HepG2 (cell line): ENCODE data around the gene FAM131C. TPM values are rescaled to one million over a fixed set of nuclear protein-coding genes. Genes with fewer than 3 reads are reported as not detected.

ENCODE experiments used
- ATAC-seq: fragments of 200-7000 bp; cut with Tn5 transposase; 3 replicates; pipeline ENCODE4 v1.9.1; 2020; ENCODE audit warnings: mild to moderate bottlenecking, moderate library complexity
- BruUV-seq: library from RNA; stranded (reverse); fragments of 400-500 nt; replicated peaks from 2 replicates; lab custom pipeline; 2021; lab: Mats Ljungman, UMichigan
- CTCF ChIA-PET: fragments of 300-600 bp; formaldehyde crosslinking; extraction: SDS; loops from one replicate; lab custom pipeline; 2021; ENCODE audit warnings: low total read pairs, inconsistent platforms, low intra/inter-chr PET ratio; lab: Yijun Ruan, JAX
- POLR2A ChIA-PET: fragments of 350-600 bp; sonication (Branson Sonifier 250); formaldehyde crosslinking; loops from one replicate; lab custom pipeline; 2020; ENCODE audit warnings: antibody characterized with exemption, inconsistent platforms; lab: Yijun Ruan, JAX
- DNase-seq: peaks from one replicate; pipeline ENCODE4 v3.0.0-alpha.2; 2015; ENCODE audit warnings: low spot score
- FAIRE-seq: peaks from 3 replicates; lab custom pipeline; 2011; peaks lifted over from hg19 to GRCh38; lab: Jason Lieb, UNC
- H2AFZ ChIP-seq: one replicate; pipeline ENCODE4 v1.6.1; 2011; ENCODE audit warnings: low read length, inconsistent platforms
- H3K27ac ChIP-seq: fragments of 300-600 bp; 3 replicates; pipeline ENCODE4 v1.8.0; 2011; ENCODE audit warnings: mixed run types, mild to moderate bottlenecking, mixed read lengths, low read length, inconsistent platforms; ENCODE audit not compliant: insufficient read depth; ENCODE audit errors: extremely low read length
- H3K27me3 ChIP-seq, 2 experiments: fragments of 200-600 bp in 1 of 2; 2 replicates in 1 of 2; 3 replicates in 1 of 2; pipeline versions ENCODE4 v1.6.0 to v1.8.0; 2011; ENCODE audit warnings: low read length in 2 of 2, mild to moderate bottlenecking in 2 of 2, moderate library complexity in 2 of 2, inconsistent platforms in 1 of 2; ENCODE audit not compliant: insufficient read depth in 2 of 2, control insufficient read depth in 1 of 2
- H3K36me3 ChIP-seq, 2 experiments: fragments of 200-600 bp in 1 of 2; replicated peaks in 1 of 2; 2 replicates in 1 of 2; 3 replicates in 1 of 2; pipeline versions ENCODE4 v1.5.1 to v1.8.0; 2011; ENCODE audit warnings: low read length in 2 of 2, inconsistent platforms in 1 of 2; ENCODE audit not compliant: insufficient read depth in 2 of 2, control insufficient read depth in 1 of 2
- H3K4me1 ChIP-seq: 2 replicates; pipeline ENCODE4 v1.5.1; 2012; ENCODE audit warnings: low read length, inconsistent platforms; ENCODE audit not compliant: insufficient read depth
- H3K4me2 ChIP-seq: 2 replicates; pipeline ENCODE4 v1.6.0; 2011; ENCODE audit warnings: low read depth, low read length, inconsistent platforms
- H3K4me3 ChIP-seq, 3 experiments: fragments of 200-600 bp in 1 of 3; sonication (generic), shearing (Covaris generic) in 1 of 3; replicated peaks in 1 of 3; 2 replicates each; pipeline ENCODE4 v1.5.1; 2011 to 2016; ENCODE audit warnings: low read length in 3 of 3, inconsistent platforms in 2 of 3, low read depth in 2 of 3, mild to moderate bottlenecking in 2 of 3, control low read depth in 1 of 3, mixed read lengths in 1 of 3; ENCODE audit not compliant: insufficient read depth in 1 of 3
- H3K79me2 ChIP-seq: one replicate; pipeline ENCODE4 v1.6.1; 2011; ENCODE audit warnings: low read length, inconsistent platforms; ENCODE audit not compliant: insufficient read depth
- H3K9ac ChIP-seq: 2 replicates; pipeline ENCODE4 v1.6.0; 2011; ENCODE audit warnings: mild to moderate bottlenecking, low read depth, low read length, inconsistent platforms; ENCODE audit not compliant: insufficient read depth
- H3K9me3 ChIP-seq: 2 replicates; pipeline ENCODE4 v1.5.1; 2012; ENCODE audit warnings: mild to moderate bottlenecking, low read length
- H4K20me1 ChIP-seq: 2 replicates; pipeline ENCODE4 v1.6.0; 2011; ENCODE audit warnings: inconsistent platforms, mild to moderate bottlenecking, low read length, moderate library complexity; ENCODE audit not compliant: insufficient read depth
- AKNA ChIP-seq: sonication (generic); formaldehyde crosslinking; IDR thresholded peaks from 2 replicates; pipeline ENCODE4 v1.4.0; 2020; ENCODE audit warnings: missing genetic modification reagents, borderline replicate concordance
- MBNL3 ChIP-seq: fragments of 250-450 bp; sonication (Bioruptor Pico); conservative IDR thresholded peaks from 2 replicates; pipeline ENCODE4 v1.8.0; 2022; ENCODE audit warnings: mild to moderate bottlenecking, inconsistent platforms
- MEF2D ChIP-seq: sonication (generic); formaldehyde crosslinking; IDR thresholded peaks from 2 replicates; pipeline ENCODE4 v1.5.1; 2020; ENCODE audit warnings: mild to moderate bottlenecking, missing genetic modification reagents
- NBN ChIP-seq: fragments of 450-650 bp; conservative IDR thresholded peaks from 2 replicates; pipeline ENCODE4 v1.6.1; 2017
- NFE2 ChIP-seq: sonication (generic); formaldehyde crosslinking; IDR thresholded peaks from 2 replicates; pipeline ENCODE4 v1.4.0; 2020; ENCODE audit warnings: missing genetic modification reagents
- U2AF2 ChIP-seq: fragments of 200-400 bp; formaldehyde crosslinking; IDR thresholded peaks from 2 replicates; pipeline ENCODE4 v1.6.1; 2017; ENCODE audit warnings: low read depth, mild to moderate bottlenecking, low read length
- ZNF260 ChIP-seq: sonication (generic); formaldehyde crosslinking; IDR thresholded peaks from 2 replicates; pipeline ENCODE4 v1.4.0; 2020; ENCODE audit warnings: missing genetic modification reagents, low read depth, mild to moderate bottlenecking, borderline replicate concordance
- WGBS: methylation state at CpG from one replicate; pipeline ENCODE4 v1.1.6; 2017; ENCODE audit warnings: low lambda C conversion rate; 5-methylcytosine and 5-hydroxymethylcytosine counted together
- in situ Hi-C: cut with HindIII; loops from 2 replicates; pipeline ENCODE4 v1.10.0; 2017; ENCODE audit warnings: low pct_unique_long_range_greater_than_20kb; ENCODE audit not compliant: extremely low pct_ligation_motif_present
- intact Hi-C: fragments of 100-400 bp; cut with micrococcal nuclease; formaldehyde crosslinking; loops from one replicate; pipeline ENCODE4 v1.10.0; 2022; ENCODE audit not compliant: unreplicated experiment
- polyA plus RNA-seq, 8 experiments: library from polyadenylated mRNA; depleted of rRNA in 3 of 8; stranded (reverse) in 7 of 8; unstranded in 1 of 8; fragments of >200 nt; fragmentation: Illumina TruSeq in 4 of 8; extraction: Trizol in 4 of 8; gene quantifications; 2 replicates each; pipeline versions ENCODE4 v1.2.1 to v1.2.3, GENCODE V29; 2011 to 2016; ENCODE audit warnings: low read depth in 4 of 8, missing spikeins in 1 of 8, mixed read lengths in 1 of 8; ENCODE audit not compliant: insufficient read depth in 1 of 8
- total RNA-seq, 5 experiments: library from RNA; depleted of rRNA; stranded (reverse); fragments of >200 nt; fragmentation: Illumina TruSeq; extraction: Trizol; gene quantifications; 2 replicates each; pipeline ENCODE4 v1.2.3, GENCODE V29; 2016; ENCODE audit warnings: low read depth in 1 of 5

FAM131C gene
- total and polyA plus RNA-seq, 2 of the 13 experiments (the other 11 are each of a cell fraction or from before 2014, with no cell fraction given): 0.07 TPM; not detected in 1

DNA sequence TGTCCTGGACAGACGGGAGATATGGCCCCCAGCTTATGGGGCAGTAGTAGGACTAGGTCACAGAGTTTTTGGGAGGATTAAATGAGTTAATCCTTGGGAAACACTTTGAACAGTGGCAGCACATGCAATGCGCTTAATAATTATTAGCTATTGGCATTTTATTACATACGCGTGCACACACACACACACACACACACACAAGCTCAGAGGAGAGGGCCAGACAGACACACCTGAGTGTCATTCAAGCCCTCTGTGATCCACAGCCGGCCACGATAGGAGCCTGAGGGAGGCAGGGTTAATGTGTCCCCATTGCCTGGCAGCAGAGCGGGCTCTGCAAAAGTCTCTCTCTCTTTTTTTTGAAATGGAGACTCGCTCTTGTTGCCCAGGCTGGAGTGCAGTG, 44.5 kb upstream of the FAM131C start:
- in situ Hi-C loops (loop anchor here (5.0 kb wide), 1 partner anchor 36 kb away; no protein-coding TSS in a partner anchor), intact Hi-C loops (no loop called here)
- Histone ChIP-seq H3K4me3 (no peak overlapping the region), H3K9ac (no peak overlapping the region), H3K27ac (no peak overlapping the region), H3K36me3 (no peaks in the 10 kb centered on the region), H3K4me2 (no peak overlapping the region), H3K9me3 (no peaks in the 10 kb centered on the region), H2AFZ (no peak overlapping the region), H4K20me1 (peaks cover 8% of the 10 kb centered on the region; the same call in 1 of the 2 replicates), H3K4me1 (peaks cover 96% of the 10 kb centered on the region), H3K27me3 (peaks cover 0 to 3% of the 10 kb centered on the region in 2 experiments; a peak in 1 of 5 replicates), H3K79me2 (no peaks in the 10 kb centered on the region)
- FAIRE-seq: no peak
- no peak for TF ChIP-seq MEF2D
- TF ChIP-seq ZNF260 (CRISPR knock-in tag): no peak
- TF ChIP-seq AKNA: no peak
- TF ChIP-seq U2AF2: no peak
- no peak for TF ChIP-seq MBNL3
- no peak for TF ChIP-seq NFE2 (CRISPR knock-in tag)
- no peak for TF ChIP-seq NBN
- no peak for ATAC-seq
- no peak for DNase-seq
- ChIA-PET POLR2A (interaction anchor here (0.7 kb wide), 1 partner anchor 74 kb away, joined by 3 read pairs; no protein-coding TSS in a partner anchor), CTCF (no interaction called here)
- no TSS peak for BruUV-seq
- WGBS: 57% methylated on average over 8 of the region's 8 CpGs
